Measurements from ENCODE around the gene TSEN34.
A peak's percentile ranks its signal among the peaks of the same experiment; 100 is the strongest.
"Not testable (repeated sequence)": the region's sequence is repeated elsewhere in the genome, so short reads cannot be mapped to it uniquely, and the experiment has no call there.

The TSEN34 gene

DNA sequence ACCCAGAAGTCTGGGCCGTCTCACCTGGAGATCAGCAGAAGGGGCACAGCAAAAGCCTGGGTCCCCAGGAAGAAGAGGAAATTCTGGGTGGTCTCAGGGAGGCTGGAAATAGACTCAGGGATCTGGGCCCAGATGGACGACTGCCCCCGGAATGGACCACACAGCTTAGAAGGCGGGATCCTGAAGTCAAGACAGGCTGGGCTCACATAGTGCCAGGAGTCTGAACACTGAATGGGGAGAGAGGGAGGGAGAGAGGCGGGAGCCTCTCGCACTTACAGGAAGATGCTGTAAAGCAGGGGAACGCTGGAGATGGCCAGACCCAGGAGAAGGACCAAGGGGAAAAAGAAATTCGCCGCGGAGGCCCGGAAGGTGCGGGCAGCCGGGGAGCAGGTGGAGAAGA lies 30.3 kb upstream of the TSEN34 start:
- no peak for DNase-seq (ENCODE audit: low read depth)

- peak; percentile 73 for DNase-seq (ENCODE audit: low read depth)
Observed at GRCh38 chr19:54162241-54162805, 28.8 kb upstream of the TSEN34 start.

- no peak for DNase-seq (ENCODE audit: low read depth)
Observed at GRCh38 chr19:54162884-54163283, 28.2 kb upstream of the TSEN34 start.

DNA sequence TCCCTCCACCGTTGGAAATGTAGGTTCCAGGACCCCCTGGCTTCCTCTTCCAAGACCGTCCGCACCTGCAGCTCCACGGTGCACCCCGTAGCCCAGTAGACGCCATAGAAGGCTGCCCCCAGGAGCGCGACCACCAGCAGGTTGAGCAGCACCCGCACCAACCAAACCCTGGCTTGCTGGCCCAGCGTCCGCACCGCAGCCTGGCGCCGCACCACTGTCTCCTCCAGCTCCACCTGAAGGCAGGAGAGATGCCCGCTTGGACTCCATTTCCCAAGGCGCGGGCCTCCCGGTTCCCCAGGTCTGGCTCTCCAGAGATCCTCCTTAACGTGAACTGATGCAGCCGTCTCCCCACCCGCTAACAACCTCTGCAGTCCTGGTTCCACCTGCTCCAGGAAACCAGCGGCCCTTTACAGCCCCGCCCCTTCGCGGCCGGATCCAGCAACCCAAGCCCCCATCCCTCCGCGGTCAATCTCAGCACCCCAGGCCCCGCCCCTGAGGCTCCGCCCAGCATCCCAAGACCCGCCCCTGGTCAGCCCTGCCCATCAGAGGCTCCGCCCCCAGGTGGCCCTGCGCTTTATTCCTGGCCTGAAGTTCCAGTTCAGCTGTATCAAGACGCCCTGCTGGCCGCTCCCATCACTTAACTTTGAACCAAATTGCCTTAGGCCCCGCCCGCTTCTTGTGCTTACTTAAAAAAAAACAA lies 26.6 kb upstream of the TSEN34 start:
- DNase-seq (ENCODE audit: low read depth): no peak

DNA sequence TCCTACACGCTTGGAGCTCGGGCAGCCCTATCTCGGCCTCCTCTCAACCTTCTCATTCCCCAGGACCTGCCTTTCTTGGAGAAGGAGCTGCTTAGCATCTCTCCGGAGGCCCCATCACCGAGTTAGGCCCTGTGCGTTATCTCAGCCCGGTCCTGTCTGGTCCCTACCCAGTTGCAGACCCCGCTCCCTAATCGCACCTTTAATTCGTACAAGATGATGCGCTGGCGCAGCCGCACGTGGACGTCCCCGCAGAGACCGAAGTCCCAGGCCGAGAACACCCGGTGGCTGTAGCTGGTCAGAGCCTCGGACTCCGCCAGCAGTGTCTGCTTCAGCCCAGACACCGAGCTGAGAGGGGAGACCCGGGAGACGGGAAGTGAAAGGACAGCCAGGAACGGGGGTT lies 25.9 kb upstream of the TSEN34 start:
- DNase-seq (ENCODE audit: low read depth): no peak

DNA sequence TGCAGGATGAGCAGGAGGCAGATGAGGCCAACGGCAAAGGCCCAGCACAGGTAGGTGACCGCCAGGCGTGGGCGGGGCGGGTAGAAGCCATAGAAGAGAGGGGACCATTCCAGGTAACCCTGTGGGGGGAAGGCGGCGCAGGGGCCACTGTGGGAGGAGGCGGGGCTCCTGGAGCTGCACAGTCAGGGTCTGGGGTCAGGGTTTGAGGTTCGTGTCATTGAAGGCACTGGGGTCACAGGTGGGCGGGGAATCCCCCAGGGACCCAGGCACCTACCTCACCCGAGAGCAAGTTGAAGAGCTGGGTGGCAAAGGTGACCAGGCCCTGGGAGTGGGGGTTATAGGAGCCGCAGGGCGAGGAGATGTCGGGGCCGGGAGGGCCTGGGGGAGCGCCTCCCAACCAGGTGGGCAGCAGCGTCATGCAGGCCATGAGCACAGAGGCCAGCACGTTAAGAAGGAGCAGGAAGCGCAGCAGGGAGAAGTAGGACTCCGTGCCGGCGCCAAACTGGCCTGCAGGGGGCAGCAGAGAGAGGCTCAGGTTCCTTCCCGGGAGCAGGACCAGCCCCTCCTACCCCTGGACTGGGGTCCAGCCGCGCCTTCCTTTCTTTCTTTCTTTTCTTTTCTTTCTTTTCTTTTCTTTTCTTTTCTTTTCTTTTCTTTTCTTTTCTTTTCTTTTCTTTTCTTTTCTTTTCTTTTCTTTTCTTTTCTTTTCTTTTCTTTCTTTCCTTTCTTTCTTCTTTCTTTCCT lies 22.8 kb upstream of the TSEN34 start:
- peak; percentile 81 for DNase-seq (ENCODE audit: low read depth)

DNA sequence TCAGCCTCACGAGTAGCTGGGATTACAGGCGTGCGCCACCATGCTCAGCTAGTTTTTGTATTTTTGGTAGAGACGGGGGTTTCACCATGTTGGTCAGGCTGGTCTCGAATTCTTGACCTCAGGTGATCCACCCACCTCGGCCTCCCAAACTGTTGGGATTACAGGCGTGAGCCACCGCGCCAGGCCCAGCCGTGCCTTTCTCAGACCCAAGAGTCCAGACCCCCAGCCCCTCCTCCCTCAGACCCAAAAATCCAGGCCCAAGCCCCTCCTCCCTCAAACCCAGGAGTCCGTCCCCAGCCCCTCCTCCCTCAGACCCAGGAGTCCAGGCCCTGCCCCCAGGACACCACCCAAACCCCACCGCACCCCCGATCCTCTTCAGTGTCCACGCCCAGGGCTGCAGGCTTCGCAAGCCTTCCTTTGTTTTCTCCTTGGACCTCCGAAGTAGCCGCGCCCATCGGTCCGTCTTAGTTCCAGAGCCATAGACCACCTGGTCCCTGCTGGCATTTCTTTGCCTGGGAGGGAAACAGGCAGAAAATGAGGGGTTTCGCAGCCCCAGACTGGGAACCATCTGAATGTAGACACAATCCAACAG lies 21.9 kb upstream of the TSEN34 start:
- no peak for DNase-seq (ENCODE audit: low read depth)

DNA sequence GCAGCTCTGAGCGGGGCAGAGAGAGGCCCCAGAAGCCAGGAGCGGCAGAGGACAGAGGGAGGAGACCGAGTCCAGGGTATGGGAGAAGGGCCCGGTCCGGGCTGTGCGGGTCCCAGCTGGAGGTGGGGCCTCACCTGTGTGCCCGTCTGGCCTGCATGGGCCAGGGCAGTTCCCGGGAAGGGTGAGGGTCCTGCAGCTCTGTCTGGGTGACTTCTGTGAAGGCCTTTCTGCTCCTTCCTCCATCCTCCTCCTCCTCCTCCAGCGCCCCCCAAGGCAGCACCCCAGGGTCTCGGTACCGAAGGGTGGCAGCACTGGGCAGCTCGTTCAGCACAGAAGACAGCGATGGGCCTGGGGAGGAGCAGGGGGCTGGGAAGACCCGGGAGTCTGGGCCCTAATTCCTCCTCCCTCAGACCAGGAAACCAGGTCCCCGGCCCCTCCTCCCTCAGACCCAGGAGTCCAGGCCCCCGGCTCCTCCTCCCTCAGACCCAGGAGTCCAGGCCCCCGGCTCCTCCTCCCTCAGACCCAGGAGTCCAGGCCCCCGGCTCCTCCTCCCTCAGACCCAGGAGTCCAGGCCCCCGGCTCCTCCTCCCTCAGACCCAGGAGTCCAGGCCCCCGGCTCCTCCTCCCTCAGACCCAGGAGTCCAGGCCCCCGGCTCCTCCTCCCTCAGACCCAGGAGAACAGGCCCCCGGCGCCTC lies 19.2 kb upstream of the TSEN34 start:
- not testable (repeated sequence) for DNase-seq (ENCODE audit: low read depth)

GRCh38 chr19:54172471-54173358 lies 18.4 kb upstream of the TSEN34 start, which contains the start of gene TMC4:
TMC4 (minus strand) TSS chr19:54173160; CDS start chr19:54173117, 43 bp downstream.
- no peak for DNase-seq (ENCODE audit: low read depth)

DNA sequence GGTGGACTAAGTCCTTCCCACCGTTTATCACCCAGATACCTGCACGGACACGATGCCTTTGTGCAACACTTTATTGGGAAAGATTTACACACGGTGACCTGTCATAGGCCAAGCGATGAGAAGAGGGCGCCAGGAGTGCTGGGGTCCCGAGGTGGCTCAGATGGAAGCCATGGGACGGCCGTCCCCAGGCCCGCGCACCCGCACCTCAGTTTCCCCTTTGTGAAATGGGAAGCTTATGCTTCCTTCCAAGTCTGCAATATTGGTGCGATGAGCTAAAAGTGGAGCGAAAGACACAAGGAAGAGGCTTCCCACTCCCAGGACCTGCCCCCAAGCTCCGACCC lies 17.8 kb upstream of the TSEN34 start:
- no peak for DNase-seq (ENCODE audit: low read depth)

GRCh38 chr19:54173951-54174834 lies 16.9 kb upstream of the TSEN34 start:
- DNase-seq (ENCODE audit: low read depth): no peak

GRCh38 chr19:54178581-54179261 lies 12.4 kb upstream of the TSEN34 start:
- DNase-seq (ENCODE audit: low read depth): no peak

- no peak for DNase-seq (ENCODE audit: low read depth)
Observed at GRCh38 chr19:54179262-54179852, 11.8 kb upstream of the TSEN34 start.

GRCh38 chr19:54179921-54180461 lies 11.1 kb upstream of the TSEN34 start:
- DNase-seq (ENCODE audit: low read depth): no peak

GRCh38 chr19:54180691-54181091 lies 10.4 kb upstream of the TSEN34 start:
- DNase-seq (ENCODE audit: low read depth): no peak

DNA sequence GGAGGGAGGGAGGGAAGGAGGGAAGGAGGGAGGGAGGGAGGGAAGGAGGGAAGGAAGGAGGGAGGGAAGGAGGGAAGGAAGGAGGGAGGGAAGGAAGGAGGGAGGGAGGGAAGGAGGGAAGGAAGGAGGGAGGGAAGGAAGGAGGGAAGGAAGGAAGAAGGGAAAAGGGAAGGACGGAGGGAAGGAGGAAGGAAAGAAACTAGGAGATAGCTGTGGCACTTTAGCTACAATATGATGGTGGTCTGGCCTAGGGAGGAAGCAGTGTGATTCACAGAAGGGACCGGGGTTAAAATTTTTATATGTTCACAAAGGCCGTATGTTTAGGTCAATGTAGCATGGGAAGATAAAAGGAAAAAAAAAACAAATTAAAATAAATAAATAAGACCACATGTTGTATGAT lies 9.2 kb upstream of the TSEN34 start:
- DNase-seq (ENCODE audit: low read depth): not testable (repeated sequence)

GRCh38 chr19:54183431-54183830 lies 7.7 kb upstream of the TSEN34 start:
- DNase-seq (ENCODE audit: low read depth): no peak

DNA sequence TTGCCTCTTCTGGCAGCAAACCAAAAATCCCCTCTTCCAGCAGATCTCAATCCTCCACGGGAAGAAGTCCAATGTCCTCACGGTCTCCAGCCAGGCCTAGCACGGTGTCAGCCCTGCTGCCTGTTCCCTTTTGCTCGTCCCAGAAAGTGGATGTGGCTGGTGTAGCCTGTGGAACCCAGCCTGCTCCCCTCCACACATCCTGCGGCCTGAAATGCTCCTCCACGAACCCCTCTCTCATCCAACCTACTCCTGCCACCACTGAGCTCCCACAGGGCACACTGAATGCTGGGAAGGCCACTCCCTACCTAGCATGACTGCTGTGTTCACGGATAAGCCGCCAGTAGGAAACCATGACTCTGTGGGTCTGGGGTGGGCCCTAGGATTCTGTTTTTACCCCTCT lies 4.8 kb upstream of the TSEN34 start:
- no peak for DNase-seq (ENCODE audit: low read depth)

- DNase-seq (ENCODE audit: low read depth): no peak
Observed at GRCh38 chr19:54186934-54187381, 4.2 kb upstream of the TSEN34 start.
